ENCODE measurements around the gene HBEGF. TPM values are rescaled to one million over a fixed set of nuclear protein-coding genes. Genes with fewer than 3 reads are reported as not detected.

Gene HBEGF
- total RNA-seq, 1 donor from 2014 or later, result 17.1 TPM

DNA sequence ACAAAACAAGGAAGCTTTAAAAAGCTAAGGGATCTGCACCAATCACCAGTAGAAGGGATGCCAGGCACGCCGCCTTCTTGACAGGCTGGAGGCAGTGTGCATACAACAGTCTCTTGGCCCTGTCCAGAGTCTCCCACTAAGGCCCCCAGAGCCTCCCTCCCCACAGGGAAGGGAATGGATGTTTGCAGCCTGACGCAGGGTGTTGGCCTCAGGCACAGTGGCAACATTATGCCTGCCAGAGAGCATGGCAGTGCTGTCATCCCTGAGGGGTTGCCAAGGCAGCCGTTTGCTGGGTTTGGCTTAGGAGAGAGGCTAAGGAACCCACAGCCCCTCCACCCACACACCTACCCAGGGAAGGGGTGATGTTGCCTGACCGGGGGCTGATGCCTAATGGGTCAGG is 4.8 kb downstream of the HBEGF start:
- Mint-ChIP-seq H3K27me3 (ENCODE audit: low read depth) (no peaks in the 10 kb centered on the region), H3K4me3 (ENCODE audit: low read depth) (peak overlapping the region; percentile 82), H3K27ac (peak overlapping the region; percentile 92), H3K36me3 (ENCODE audit: low read depth) (peaks cover 71% of the 10 kb centered on the region), H3K9me3 (no peaks in the 10 kb centered on the region), H3K4me1 (ENCODE audit: low read depth) (peaks cover 44% of the 10 kb centered on the region)
- intact Hi-C loops (cut with micrococcal nuclease), result no loop called here
- DNase-seq (ENCODE audit: low spot score), result no peak

DNA sequence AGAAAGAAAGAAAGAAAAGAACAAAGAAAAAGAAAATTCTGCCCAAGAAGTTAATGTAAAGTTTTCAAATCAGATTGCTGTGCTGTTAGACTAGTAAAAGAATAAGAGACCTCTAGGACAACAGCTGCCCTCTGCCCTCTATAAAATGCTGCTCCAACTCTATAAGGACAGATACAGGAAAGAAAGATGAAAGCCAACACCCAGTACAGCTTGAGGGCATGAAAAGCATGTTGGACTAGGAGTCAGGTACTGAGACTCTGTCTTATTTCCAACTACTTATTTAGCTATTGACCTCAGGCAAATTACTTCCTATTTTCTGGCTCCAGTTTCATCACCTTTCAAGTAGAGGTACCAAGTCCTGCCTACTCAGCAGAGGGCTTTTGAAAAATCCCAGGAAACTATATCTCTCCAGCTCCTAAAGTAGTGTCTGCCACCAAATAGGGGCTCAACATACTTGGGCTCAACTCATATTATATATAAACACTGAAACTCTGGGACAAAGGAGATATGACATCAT is 5.7 kb downstream of the HBEGF start:
- H3K4me3 Mint-ChIP-seq (ENCODE audit: low read depth), result no peak overlapping the region
- no peaks in the 10 kb centered on the region for H3K27me3 Mint-ChIP-seq (ENCODE audit: low read depth)
- H3K4me1 Mint-ChIP-seq (ENCODE audit: low read depth), result peaks cover 48% of the 10 kb centered on the region
- intact Hi-C loops (cut with micrococcal nuclease), result no loop called here
- H3K36me3 Mint-ChIP-seq (ENCODE audit: low read depth), result peaks cover 80% of the 10 kb centered on the region
- H3K27ac Mint-ChIP-seq, result no peak overlapping the region
- no peaks in the 10 kb centered on the region for H3K9me3 Mint-ChIP-seq
- no peak for DNase-seq (ENCODE audit: low spot score)

DNA sequence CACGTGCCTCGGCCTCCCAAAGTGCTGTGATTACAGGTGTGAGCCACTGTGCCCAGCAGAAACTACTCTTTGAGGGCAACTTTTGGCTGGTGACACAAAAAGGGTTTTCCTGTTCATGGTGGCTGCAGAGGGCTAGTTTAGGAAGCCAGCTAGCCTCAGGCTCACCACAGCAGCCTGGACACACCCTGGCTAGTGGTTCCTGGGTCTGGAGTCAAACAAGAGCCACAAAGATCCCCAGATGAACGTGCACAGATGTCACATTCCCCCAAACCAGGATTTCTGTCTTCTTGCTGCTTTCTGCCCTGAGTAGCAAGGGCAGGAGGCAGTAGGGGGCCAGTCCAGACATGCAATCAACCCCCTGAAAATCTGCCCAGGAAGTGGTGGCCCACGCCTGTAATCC is 6.8 kb downstream of the HBEGF start:
- Mint-ChIP-seq H3K9me3 (no peaks in the 10 kb centered on the region), H3K36me3 (ENCODE audit: low read depth) (peaks cover 82% of the 10 kb centered on the region), H3K27me3 (ENCODE audit: low read depth) (no peaks in the 10 kb centered on the region), H3K27ac (no peak overlapping the region), H3K4me3 (ENCODE audit: low read depth) (no peak overlapping the region), H3K4me1 (ENCODE audit: low read depth) (peaks cover 46% of the 10 kb centered on the region)
- intact Hi-C loops (cut with micrococcal nuclease), result no loop called here
- no peak for DNase-seq (ENCODE audit: low spot score)

DNA sequence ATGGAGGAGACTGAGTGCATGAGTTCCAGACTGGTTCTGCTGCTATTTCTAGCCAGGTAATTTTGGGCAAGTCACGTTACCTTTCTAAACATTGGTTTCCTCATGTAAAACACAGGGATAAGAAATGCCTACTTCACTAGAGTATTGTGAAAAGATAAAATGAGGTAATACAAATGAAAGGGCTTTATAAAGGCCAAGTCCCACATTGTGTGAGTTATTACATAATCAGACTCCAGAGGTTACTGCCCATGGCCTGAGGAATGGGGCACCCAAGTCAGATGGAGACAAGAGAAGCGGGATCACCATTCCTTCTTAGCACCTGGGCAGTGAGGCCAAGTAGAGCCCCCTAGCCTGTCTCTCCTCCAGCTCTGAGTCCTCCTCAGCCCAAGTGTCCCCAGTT is 7.5 kb downstream of the HBEGF start:
- no peaks in the 10 kb centered on the region for H3K27me3 Mint-ChIP-seq (ENCODE audit: low read depth)
- H3K36me3 Mint-ChIP-seq (ENCODE audit: low read depth), result peaks cover 83% of the 10 kb centered on the region
- DNase-seq (ENCODE audit: low spot score), result no peak
- H3K4me1 Mint-ChIP-seq (ENCODE audit: low read depth), result peaks cover 39% of the 10 kb centered on the region
- no peak overlapping the region for H3K4me3 Mint-ChIP-seq (ENCODE audit: low read depth)
- intact Hi-C loops (cut with micrococcal nuclease), result no loop called here
- no peak overlapping the region for H3K27ac Mint-ChIP-seq
- no peaks in the 10 kb centered on the region for H3K9me3 Mint-ChIP-seq

DNA sequence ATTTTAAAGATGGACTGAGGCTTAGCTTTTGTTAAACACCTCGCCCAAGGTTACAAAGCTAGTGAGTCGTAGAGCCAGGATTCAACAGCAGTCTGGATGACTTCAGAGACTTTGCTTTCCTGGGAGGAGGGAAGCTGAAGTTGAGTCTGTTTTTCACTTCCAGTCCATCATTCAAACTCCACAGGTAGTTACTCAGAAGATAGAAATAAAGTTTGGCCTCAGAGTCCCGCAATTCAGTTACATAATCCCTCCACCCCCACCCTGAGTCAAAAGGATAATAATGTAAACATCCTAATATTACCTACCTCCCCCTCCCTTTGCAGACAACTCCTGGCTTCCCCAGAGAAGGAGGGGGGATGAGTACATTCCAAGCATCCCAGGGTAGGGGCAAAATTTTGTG is 8.1 kb downstream of the HBEGF start:
- Mint-ChIP-seq H3K27me3 (ENCODE audit: low read depth) (no peaks in the 10 kb centered on the region), H3K9me3 (no peaks in the 10 kb centered on the region), H3K4me1 (ENCODE audit: low read depth) (peaks cover 38% of the 10 kb centered on the region), H3K4me3 (ENCODE audit: low read depth) (no peak overlapping the region), H3K27ac (no peak overlapping the region), H3K36me3 (ENCODE audit: low read depth) (peaks cover 81% of the 10 kb centered on the region)
- DNase-seq (ENCODE audit: low spot score), result no peak
- intact Hi-C loops (cut with micrococcal nuclease), result no loop called here

DNA sequence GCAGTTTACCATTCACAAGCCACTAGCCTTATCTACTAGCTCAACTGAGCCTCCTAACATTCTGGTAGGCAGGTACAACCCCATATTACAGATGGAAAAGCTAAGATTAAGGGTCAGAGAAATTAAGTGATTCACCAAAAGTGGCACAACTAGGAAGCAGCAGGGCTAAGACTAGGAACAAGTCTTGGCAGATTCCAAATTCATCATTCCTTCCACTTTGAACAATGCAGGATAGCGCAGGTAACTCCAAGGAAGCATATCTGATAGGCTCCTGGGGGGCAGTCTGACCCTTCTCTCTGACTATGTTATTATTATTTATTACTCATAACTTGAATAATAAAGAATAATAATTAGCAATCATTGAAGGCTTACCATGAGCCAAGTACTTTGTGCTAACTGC is 8.5 kb downstream of the HBEGF start:
- peaks cover 34% of the 10 kb centered on the region for H3K4me1 Mint-ChIP-seq (ENCODE audit: low read depth)
- H3K36me3 Mint-ChIP-seq (ENCODE audit: low read depth), result peaks cover 80% of the 10 kb centered on the region
- H3K27ac Mint-ChIP-seq, result no peak overlapping the region

DNA sequence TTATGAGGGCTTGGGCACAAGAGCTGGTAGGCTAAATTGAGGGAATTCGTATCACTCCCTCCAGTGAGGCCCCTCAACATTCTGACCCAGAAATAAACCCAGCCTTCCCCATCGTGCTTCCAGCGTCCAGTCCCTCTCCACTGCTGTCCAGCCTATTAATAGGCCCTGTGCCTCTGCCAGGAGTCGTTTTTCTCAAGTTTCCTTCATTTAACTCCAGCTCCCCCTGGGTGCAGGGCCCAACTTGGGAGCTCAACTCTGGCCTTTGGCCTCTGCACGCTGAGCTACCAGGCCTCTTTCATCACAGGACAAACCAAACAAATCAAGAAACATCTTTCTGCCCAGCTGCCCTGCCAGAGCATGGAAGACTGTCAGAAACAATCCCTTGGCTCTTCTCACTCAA is 10.0 kb downstream of the HBEGF start:
- no peaks in the 10 kb centered on the region for H3K9me3 Mint-ChIP-seq
- H3K4me1 Mint-ChIP-seq (ENCODE audit: low read depth), result peaks cover 21% of the 10 kb centered on the region
- H3K27ac Mint-ChIP-seq, result no peak overlapping the region
- no peak overlapping the region for H3K4me3 Mint-ChIP-seq (ENCODE audit: low read depth)
- peaks cover 77% of the 10 kb centered on the region for H3K36me3 Mint-ChIP-seq (ENCODE audit: low read depth)
- H3K27me3 Mint-ChIP-seq (ENCODE audit: low read depth), result no peaks in the 10 kb centered on the region
- intact Hi-C loops (cut with micrococcal nuclease), result no loop called here
- no peak for DNase-seq (ENCODE audit: low spot score)

More for the DNA sequence above, 8.5 kb downstream of the HBEGF start:
- no peaks in the 10 kb centered on the region for H3K27me3 Mint-ChIP-seq (ENCODE audit: low read depth)
- no peak for DNase-seq (ENCODE audit: low spot score)
- H3K4me3 Mint-ChIP-seq (ENCODE audit: low read depth), result no peak overlapping the region
- intact Hi-C loops (cut with micrococcal nuclease), result no loop called here
- H3K9me3 Mint-ChIP-seq, result no peaks in the 10 kb centered on the region

DNA sequence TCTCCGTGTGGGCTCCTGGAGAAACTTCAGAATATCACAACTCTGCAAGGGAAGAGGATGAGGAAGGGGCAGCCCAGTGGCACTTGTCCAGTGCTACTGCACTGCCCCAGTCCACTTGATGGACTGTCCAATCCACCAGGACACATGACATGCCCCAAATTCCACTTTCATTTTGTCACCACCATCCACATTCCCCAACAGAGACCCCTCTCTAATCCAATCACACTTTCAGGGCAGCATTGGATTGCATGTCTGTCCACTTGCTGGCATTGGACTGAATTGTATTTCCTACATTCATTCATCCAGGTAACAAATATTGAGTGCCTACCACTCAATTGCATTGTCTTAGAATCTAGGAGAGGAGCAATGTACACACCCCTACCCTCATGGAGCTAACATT is 14.8 kb downstream of the HBEGF start:
- peaks cover 9% of the 10 kb centered on the region for H3K4me1 Mint-ChIP-seq (ENCODE audit: low read depth)
- H3K36me3 Mint-ChIP-seq (ENCODE audit: low read depth), result peaks cover 42% of the 10 kb centered on the region
- H3K4me3 Mint-ChIP-seq (ENCODE audit: low read depth), result no peak overlapping the region
- H3K27ac Mint-ChIP-seq, result no peak overlapping the region
- DNase-seq (ENCODE audit: low spot score), result no peak
- peaks cover 4% of the 10 kb centered on the region for H3K27me3 Mint-ChIP-seq (ENCODE audit: low read depth)
- intact Hi-C loops (cut with micrococcal nuclease), result no loop called here
- no peaks in the 10 kb centered on the region for H3K9me3 Mint-ChIP-seq

DNA sequence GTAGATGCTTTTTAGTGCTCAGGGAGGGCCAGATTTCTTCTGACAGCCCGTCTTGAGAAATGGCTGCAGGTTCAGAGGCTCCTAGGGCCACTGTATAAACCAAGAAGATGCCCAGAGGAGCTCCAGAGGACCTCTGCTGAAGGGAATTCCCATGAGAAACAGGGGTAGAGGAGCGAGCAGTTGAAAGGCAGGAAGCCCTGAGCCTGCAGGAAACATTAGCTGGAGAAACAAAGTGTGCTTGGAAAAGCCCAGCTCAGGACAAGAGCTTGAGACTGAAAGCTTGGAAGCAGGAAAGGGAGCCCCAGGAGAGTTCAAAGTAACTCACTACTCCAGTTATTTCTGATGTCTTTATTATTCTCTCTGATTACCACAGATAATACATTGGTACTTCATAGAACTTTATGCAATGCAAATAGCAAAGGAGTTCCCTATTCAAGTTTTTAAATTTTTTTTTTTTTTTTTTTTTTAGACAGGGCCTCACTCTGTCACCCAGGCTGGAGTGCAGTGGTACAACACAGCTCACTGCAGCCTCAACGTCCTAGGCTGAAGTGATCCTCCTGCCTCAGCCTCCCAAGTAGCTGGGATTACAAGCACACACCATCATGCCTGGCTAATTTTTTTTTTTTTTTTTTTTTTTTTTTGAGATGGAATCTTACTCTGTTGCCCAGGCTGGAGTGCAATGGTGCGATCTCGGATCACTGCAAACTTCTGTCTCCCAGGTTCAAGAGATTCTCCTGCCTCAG is 16.5 kb downstream of the HBEGF start:
- Mint-ChIP-seq H3K4me1 (ENCODE audit: low read depth) (peaks cover 3% of the 10 kb centered on the region), H3K4me3 (ENCODE audit: low read depth) (no peak overlapping the region), H3K27ac (no peak overlapping the region), H3K9me3 (no peaks in the 10 kb centered on the region), H3K27me3 (ENCODE audit: low read depth) (peaks cover 4% of the 10 kb centered on the region), H3K36me3 (ENCODE audit: low read depth) (peaks cover 27% of the 10 kb centered on the region)
- intact Hi-C loops (cut with micrococcal nuclease), result no loop called here
- DNase-seq (ENCODE audit: low spot score), result no peak

DNA sequence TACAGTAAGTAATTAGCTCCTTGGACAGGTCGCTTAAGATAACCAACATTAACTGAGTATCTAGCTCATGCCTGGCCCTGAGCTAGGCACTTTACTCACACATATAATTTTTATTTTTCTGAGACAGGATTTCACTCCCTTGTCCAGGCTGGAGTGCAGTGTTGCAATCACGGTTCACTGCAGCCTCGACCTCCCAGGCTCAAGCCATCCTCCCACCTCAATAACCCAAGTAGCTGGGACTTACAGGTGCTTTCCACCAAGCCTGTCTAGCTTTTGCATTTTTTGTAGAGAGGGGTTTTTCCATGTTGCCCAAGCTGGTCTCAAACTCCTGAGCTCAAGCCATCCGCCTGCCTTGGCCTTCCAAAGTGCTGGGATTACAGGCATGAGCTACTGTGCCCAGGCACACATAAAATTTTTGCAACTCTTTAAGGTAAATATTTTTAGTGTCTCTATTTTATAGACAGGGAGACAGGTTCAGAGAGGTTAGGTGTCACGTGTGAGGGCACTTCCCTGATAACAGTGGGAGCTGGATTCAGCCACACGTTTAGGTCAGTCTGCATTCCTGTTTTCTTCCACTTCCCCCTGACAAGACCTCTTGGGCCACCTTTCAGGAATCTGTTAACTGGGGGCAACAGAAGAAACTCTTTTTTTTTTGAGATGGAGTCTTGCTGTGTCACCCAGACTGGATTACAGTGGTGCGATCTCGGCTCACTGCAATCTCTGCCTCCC is 18.2 kb downstream of the HBEGF start:
- peaks cover 11% of the 10 kb centered on the region for H3K4me1 Mint-ChIP-seq (ENCODE audit: low read depth)
- no peak for DNase-seq (ENCODE audit: low spot score)
- intact Hi-C loops (cut with micrococcal nuclease), result no loop called here
- H3K9me3 Mint-ChIP-seq, result no peaks in the 10 kb centered on the region
- H3K4me3 Mint-ChIP-seq (ENCODE audit: low read depth), result no peak overlapping the region
- H3K27me3 Mint-ChIP-seq (ENCODE audit: low read depth), result peaks cover 4% of the 10 kb centered on the region
- peaks cover 14% of the 10 kb centered on the region for H3K36me3 Mint-ChIP-seq (ENCODE audit: low read depth)
- no peak overlapping the region for H3K27ac Mint-ChIP-seq

DNA sequence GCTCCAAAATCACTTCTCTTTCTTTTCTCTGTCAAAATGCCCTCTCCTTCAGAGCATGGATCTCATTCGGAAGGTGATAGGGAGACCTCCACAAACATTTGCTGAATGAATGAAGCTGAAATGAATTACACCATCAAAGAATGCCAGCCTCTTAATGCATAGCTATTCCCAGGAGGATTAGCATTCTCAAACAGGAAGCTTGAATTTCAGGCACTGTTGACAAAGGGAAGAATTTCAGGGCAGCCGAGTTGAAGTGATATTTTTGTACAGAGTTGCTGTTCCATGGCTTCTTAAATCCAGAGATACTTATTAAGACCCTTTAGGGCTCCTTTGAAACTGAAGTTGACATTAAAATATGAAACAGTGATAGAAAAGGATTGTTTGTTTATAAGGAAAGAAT is 18.8 kb downstream of the HBEGF start:
- H3K4me1 Mint-ChIP-seq (ENCODE audit: low read depth), result peaks cover 11% of the 10 kb centered on the region
- H3K27ac Mint-ChIP-seq, result no peak overlapping the region
- peaks cover 9% of the 10 kb centered on the region for H3K36me3 Mint-ChIP-seq (ENCODE audit: low read depth)
- intact Hi-C loops (cut with micrococcal nuclease), result no loop called here
- H3K4me3 Mint-ChIP-seq (ENCODE audit: low read depth), result no peak overlapping the region
- no peak for DNase-seq (ENCODE audit: low spot score)
- H3K27me3 Mint-ChIP-seq (ENCODE audit: low read depth), result peaks cover 4% of the 10 kb centered on the region
- H3K9me3 Mint-ChIP-seq, result no peaks in the 10 kb centered on the region

DNA sequence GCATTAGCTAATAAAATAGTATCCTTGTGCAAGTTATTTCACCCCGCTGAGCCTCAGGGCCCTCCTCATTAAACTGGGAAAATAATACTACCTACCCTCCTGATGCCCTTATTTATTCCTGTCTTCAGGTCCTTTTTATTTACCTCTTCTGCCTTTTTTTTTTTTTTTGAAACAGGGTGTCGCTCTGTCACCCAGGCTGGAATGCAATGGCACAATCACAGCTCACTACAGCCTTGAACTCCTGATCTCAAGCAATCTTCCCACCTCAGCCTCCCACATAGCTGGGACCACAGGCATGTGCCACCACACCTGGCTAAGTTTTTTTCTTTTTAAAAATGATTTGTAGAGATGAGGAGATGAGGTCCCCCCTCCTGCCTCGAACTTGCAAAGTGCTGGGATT is 20.9 kb downstream of the HBEGF start:
- H3K4me3 Mint-ChIP-seq (ENCODE audit: low read depth), result no peak overlapping the region
- no peak for DNase-seq (ENCODE audit: low spot score)
- intact Hi-C loops (cut with micrococcal nuclease), result no loop called here
- H3K4me1 Mint-ChIP-seq (ENCODE audit: low read depth), result peaks cover 11% of the 10 kb centered on the region
- H3K27ac Mint-ChIP-seq, result no peak overlapping the region
- peaks cover 4% of the 10 kb centered on the region for H3K27me3 Mint-ChIP-seq (ENCODE audit: low read depth)
- H3K9me3 Mint-ChIP-seq, result no peaks in the 10 kb centered on the region
- no peaks in the 10 kb centered on the region for H3K36me3 Mint-ChIP-seq (ENCODE audit: low read depth)

DNA sequence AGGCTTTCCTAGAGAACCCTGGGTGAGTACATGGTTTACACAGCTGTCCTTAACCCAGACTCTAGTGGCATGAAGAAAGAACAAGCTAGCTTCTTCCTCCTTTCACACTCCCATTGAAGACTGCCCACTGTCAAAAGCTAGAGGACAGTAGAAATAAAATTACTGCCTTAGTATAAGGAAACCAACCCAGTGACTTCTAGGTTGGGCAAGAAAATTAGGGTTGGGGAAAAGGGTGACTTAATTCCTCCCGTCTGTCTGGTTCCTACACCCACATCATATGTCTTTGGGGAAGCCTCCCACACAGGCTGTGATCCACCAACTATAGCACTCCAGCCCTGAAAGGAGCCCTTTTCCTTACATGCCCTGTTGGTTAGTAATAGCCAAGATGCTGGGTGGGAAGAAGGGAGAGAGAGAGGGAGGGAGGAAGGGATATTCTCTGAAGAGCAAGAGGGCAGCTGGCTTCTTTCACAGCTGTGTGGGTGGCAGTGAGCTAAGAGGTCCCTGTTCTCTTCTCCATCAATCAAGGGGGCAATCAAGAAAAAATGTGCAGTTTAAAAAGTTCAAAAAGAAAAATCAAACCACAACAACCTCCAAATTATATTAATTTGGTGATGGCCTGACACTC is 21.7 kb downstream of the HBEGF start:
- Mint-ChIP-seq H3K27ac (no peak overlapping the region), H3K4me3 (ENCODE audit: low read depth) (no peak overlapping the region), H3K36me3 (ENCODE audit: low read depth) (no peaks in the 10 kb centered on the region), H3K4me1 (ENCODE audit: low read depth) (peaks cover 11% of the 10 kb centered on the region), H3K27me3 (ENCODE audit: low read depth) (peaks cover 4% of the 10 kb centered on the region), H3K9me3 (no peaks in the 10 kb centered on the region)
- DNase-seq (ENCODE audit: low spot score), result no peak
- intact Hi-C loops (cut with micrococcal nuclease), result no loop called here
